ENCODE data around the gene CSH1.
"Not testable (repeated sequence)": the region's sequence is repeated elsewhere in the genome, so short reads cannot be mapped to it uniquely, and the experiment has no call there.

The CSH1 gene

DNA sequence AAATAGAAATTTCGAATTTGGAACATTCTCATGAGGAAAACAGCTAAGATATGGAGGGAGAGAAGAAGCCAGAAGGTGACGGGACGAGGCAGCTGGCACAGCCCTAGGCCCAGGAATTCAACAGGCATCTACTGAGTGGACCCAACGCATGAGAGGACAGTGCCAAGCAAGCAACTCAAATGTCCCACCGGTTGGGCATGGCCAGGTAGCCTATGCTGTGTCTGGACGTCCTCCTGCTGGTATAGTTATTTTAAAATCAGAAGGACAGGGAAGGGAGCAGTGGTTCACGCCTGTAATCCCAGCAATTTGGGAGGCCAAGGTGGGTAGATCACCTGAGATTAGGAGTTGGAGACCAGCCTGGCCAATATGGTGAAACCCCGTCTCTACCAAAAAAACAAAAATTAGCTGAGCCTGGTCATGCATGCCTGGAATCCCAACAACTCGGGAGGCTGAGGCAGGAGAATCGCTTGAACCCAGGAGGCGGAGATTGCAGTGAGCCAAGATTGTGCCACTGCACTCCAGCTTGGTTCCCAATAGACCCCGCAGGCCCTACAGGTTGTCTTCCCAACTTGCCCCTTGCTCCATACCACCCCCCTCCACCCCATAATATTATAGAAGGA, 20.3 kb upstream of the CSH1 start:
- no peaks in the 10 kb centered on the region for H3K79me2 ChIP-seq (ENCODE audit: insufficient read depth, low read length)

DNA sequence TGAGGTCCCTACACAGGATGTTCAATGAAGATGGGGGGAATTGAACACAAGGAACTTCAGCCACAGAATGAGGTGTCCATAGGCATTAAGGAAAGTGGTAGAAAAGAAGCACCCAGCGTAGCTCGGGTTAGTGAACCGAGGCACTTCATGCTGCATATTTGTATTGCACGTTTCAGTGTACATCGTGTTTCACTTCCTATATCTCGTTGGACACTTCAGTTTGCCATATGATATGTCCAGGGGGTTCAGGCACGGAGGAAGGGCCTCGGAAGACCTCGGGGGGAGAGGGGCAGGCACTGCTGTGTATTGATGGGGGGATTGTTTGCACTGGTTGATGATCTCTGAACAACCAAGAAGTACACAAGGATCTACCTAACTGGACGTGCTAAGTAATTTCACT, 19.4 kb upstream of the CSH1 start:
- not testable (repeated sequence) for H4K20me1 ChIP-seq (ENCODE audit: insufficient read depth, low read length); H3K4me2 ChIP-seq (ENCODE audit: insufficient read depth, low read length); H3K4me3 ChIP-seq (ENCODE audit: low read depth in 1 of 2, low read length in 2 of 2); H3K27ac ChIP-seq (ENCODE audit: low read length); H3K9me3 ChIP-seq (ENCODE audit: insufficient read depth, low read length, severe bottlenecking); H3K27me3 ChIP-seq (ENCODE audit: insufficient read depth, low read length, poor library complexity); H3K79me2 ChIP-seq (ENCODE audit: insufficient read depth, low read length); H3K36me3 ChIP-seq (ENCODE audit: insufficient read depth, low read length); DNase-seq; H3K4me1 ChIP-seq (ENCODE audit: insufficient read depth, low read length); ATAC-seq (ENCODE audit: insufficient read depth, low read depth); H2AFZ ChIP-seq (ENCODE audit: low read depth, low read length); H3K9ac ChIP-seq (ENCODE audit: low read depth, low read length)

More for the DNA sequence above, 20.3 kb upstream of the CSH1 start:
- H3K27ac ChIP-seq (ENCODE audit: low read length), result no peak overlapping the region
- H3K27me3 ChIP-seq (ENCODE audit: insufficient read depth, low read length, poor library complexity), result peaks cover 2% of the 10 kb centered on the region
- ATAC-seq (ENCODE audit: insufficient read depth, low read depth) (no peak), DNase-seq (no peak)
- H2AFZ ChIP-seq (ENCODE audit: low read depth, low read length), result no peak overlapping the region
- no peak overlapping the region for H3K4me2 ChIP-seq (ENCODE audit: insufficient read depth, low read length)
- H3K4me1 ChIP-seq (ENCODE audit: insufficient read depth, low read length), result 0 out of 2 replicates have a peak, but pooled peaks cover 2% of the 10 kb centered on the region
- no peaks in the 10 kb centered on the region for H3K9me3 ChIP-seq (ENCODE audit: insufficient read depth, low read length, severe bottlenecking)
- H3K9ac ChIP-seq (ENCODE audit: low read depth, low read length), result no peak overlapping the region
- H3K4me3 ChIP-seq (ENCODE audit: low read depth in 1 of 2, low read length in 2 of 2), result no peak overlapping the region
- no peak for TF ChIP-seq EZH2 (IDR thresholded peaks at IDR 0.05; ENCODE audit: borderline replicate concordance, low read depth, low read length, severe bottlenecking)
- TF ChIP-seq, protein P1, sequence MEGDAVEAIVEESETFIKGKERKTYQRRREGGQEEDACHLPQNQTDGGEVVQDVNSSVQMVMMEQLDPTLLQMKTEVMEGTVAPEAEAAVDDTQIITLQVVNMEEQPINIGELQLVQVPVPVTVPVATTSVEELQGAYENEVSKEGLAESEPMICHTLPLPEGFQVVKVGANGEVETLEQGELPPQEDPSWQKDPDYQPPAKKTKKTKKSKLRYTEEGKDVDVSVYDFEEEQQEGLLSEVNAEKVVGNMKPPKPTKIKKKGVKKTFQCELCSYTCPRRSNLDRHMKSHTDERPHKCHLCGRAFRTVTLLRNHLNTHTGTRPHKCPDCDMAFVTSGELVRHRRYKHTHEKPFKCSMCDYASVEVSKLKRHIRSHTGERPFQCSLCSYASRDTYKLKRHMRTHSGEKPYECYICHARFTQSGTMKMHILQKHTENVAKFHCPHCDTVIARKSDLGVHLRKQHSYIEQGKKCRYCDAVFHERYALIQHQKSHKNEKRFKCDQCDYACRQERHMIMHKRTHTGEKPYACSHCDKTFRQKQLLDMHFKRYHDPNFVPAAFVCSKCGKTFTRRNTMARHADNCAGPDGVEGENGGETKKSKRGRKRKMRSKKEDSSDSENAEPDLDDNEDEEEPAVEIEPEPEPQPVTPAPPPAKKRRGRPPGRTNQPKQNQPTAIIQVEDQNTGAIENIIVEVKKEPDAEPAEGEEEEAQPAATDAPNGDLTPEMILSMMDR (IDR thresholded peaks at IDR 0.05; ENCODE audit: borderline replicate concordance, extremely low read depth, low read length, poor library complexity, severe bottlenecking), result no peak
- H4K20me1 ChIP-seq (ENCODE audit: insufficient read depth, low read length), result no peaks in the 10 kb centered on the region
- H3K36me3 ChIP-seq (ENCODE audit: insufficient read depth, low read length), result no peaks in the 10 kb centered on the region

DNA sequence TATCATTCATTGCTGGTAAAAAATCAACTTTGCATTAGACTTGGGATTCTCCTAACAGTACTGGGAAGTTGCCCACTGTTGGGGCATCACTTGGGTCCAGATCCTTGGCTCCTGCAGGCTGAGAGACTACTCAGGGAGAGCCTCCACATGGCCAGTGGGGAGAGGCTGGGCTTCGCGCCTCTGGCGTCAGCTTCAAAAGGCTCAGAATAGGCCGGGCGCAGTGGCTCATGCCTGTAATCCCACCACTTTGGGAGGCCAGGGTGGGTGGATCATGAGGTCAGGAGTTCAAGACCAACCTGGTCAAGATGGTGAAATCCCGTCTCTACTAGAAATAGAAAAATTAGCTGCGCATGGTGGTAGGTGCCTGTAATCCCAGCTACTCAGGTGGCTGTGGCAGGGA, 18.1 kb upstream of the CSH1 start:
- Histone ChIP-seq H3K27me3 (ENCODE audit: insufficient read depth, low read length, poor library complexity) (peaks cover 2% of the 10 kb centered on the region), H3K4me2 (ENCODE audit: insufficient read depth, low read length) (no peak overlapping the region), H3K9me3 (ENCODE audit: insufficient read depth, low read length, severe bottlenecking) (no peaks in the 10 kb centered on the region), H3K79me2 (ENCODE audit: insufficient read depth, low read length) (no peaks in the 10 kb centered on the region), H2AFZ (ENCODE audit: low read depth, low read length) (no peak overlapping the region), H3K4me3 (ENCODE audit: low read depth in 1 of 2, low read length in 2 of 2) (no peak overlapping the region), H3K27ac (ENCODE audit: low read length) (no peak overlapping the region), H4K20me1 (ENCODE audit: insufficient read depth, low read length) (no peaks in the 10 kb centered on the region), H3K9ac (ENCODE audit: low read depth, low read length) (no peak overlapping the region), H3K4me1 (ENCODE audit: insufficient read depth, low read length) (0 out of 2 replicates have a peak, but pooled peaks cover 2% of the 10 kb centered on the region), H3K36me3 (ENCODE audit: insufficient read depth, low read length) (no peaks in the 10 kb centered on the region)
- ATAC-seq (ENCODE audit: insufficient read depth, low read depth) (no peak), DNase-seq (no peak)
- no peak for TF ChIP-seq EZH2 (IDR thresholded peaks at IDR 0.05; ENCODE audit: borderline replicate concordance, low read depth, low read length, severe bottlenecking)
- TF ChIP-seq, protein P1 (IDR thresholded peaks at IDR 0.05; ENCODE audit: borderline replicate concordance, extremely low read depth, low read length, poor library complexity, severe bottlenecking), result no peak

DNA sequence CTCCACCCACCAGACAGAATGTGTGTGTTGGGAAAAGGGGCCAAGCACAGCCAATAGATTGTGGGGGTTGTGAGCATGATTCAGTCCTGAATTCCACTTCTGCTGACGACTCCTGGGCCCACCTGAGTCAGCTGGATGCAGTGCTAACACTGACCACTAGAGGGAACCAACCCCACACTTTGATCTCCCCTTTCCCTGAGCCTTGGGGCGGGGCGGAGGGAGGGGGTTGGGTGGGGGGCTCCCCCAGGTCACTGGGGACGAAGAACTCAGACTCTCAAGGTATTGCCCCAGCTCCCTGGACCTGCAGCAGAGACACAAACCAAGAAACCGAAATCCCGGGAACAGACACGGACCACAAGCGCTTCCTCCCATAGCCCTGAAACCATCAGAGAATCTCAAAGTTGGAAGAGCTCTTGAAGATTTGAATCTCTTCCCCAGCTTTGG, 15.3 kb upstream of the CSH1 start:
- H4K20me1 ChIP-seq (ENCODE audit: insufficient read depth, low read length), result no peaks in the 10 kb centered on the region
- H3K9me3 ChIP-seq (ENCODE audit: insufficient read depth, low read length, severe bottlenecking), result no peaks in the 10 kb centered on the region
- H3K4me3 ChIP-seq (ENCODE audit: low read depth in 1 of 2, low read length in 2 of 2), result no peak overlapping the region
- no peaks in the 10 kb centered on the region for H3K4me1 ChIP-seq (ENCODE audit: insufficient read depth, low read length)
- ATAC-seq (ENCODE audit: insufficient read depth, low read depth), result peak; percentile 85
- H3K27ac ChIP-seq (ENCODE audit: low read length), result no peak overlapping the region
- no peak overlapping the region for H2AFZ ChIP-seq (ENCODE audit: low read depth, low read length)
- H3K9ac ChIP-seq (ENCODE audit: low read depth, low read length), result no peak overlapping the region
- peaks cover 2% of the 10 kb centered on the region for H3K27me3 ChIP-seq (ENCODE audit: insufficient read depth, low read length, poor library complexity)
- no peak overlapping the region for H3K4me2 ChIP-seq (ENCODE audit: insufficient read depth, low read length)
- no peaks in the 10 kb centered on the region for H3K79me2 ChIP-seq (ENCODE audit: insufficient read depth, low read length)
- TF ChIP-seq, protein P1 (IDR thresholded peaks at IDR 0.05; ENCODE audit: borderline replicate concordance, extremely low read depth, low read length, poor library complexity, severe bottlenecking), result peak; percentile 72
- no peak for TF ChIP-seq EZH2 (IDR thresholded peaks at IDR 0.05; ENCODE audit: borderline replicate concordance, low read depth, low read length, severe bottlenecking)
- peak; percentile 73 for DNase-seq
- no peaks in the 10 kb centered on the region for H3K36me3 ChIP-seq (ENCODE audit: insufficient read depth, low read length)

All from DND-41 (cell line).